OCI-M2 (cell line): ENCODE data around the gene ART5.

Source experiments
- DNase-seq: peaks from one replicate; lab custom pipeline; 2025; ENCODE audit not compliant: unreplicated experiment; lab: John Stamatoyannopoulos, UW

Gene ART5, protein sequence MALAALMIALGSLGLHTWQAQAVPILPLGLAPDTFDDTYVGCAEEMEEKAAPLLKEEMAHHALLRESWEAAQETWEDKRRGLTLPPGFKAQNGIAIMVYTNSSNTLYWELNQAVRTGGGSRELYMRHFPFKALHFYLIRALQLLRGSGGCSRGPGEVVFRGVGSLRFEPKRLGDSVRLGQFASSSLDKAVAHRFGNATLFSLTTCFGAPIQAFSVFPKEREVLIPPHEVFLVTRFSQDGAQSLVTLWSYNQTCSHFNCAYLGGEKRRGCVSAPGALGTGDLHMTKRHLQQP

DNA sequence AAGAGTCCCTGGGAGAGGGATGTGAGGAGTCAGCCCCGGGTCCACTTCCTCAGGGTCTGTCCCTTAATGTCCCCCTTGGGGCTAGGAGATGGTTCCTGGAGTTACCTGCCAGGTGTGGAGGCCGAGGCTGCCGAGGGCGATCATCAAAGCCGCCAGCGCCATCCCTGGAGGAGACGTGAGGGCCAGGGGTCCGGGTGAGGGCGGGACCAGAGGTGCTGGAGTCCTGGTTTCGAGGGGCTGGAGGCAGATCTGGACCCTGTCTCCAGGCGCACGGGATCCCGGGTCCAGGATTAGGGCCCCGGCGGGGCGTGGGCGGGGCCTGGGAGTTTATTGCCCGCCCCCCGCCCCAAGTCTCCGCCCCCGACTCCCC lies at the start of gene ART5:
Gene ART5, minus strand, starts transcription at position 292 of the 370 bp plus-strand sequence. Its CDS starts 130 bp downstream, at position 162.
- DNase-seq, result no peak

DNA sequence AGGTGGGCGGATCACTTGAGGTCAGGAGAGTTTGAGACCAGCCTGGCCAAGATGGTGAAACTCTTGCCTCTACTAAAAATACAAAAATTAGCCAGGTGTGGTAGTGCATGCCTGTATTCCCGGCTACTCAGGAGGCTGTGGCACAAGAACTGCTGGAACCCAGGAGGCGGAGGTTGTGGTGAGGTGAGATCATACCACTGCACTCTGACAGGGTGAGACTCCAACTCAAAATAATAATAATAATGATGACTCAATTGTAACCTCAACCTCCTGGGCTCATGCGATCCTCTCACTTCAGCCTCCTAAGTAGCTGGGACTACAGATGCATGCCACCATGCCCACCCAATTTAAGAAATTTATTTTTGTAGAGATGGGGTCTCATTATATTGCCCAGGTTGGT lies 45.0 kb upstream of the ART5 start:
- no peak for DNase-seq

DNA sequence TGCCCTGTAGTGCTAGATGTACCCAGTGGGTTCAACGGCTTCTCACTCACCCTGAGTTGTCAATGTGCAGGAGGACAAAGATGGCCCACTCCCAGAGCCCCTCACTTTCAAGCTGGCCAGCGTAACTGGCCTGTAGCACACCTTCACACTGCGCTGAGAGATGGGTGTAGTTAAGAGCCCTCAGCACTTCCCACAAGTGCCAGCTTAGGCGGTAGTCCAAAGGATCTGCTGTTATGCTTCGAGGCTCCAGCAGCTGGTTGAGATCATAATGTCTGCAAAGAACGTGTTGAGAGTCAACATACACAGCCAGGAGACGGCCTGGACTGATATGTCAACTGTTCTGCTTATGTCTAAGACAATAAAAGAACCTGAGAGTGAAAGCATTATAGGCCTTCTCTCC lies 44.1 kb upstream of the ART5 start:
- DNase-seq, result no peak

DNA sequence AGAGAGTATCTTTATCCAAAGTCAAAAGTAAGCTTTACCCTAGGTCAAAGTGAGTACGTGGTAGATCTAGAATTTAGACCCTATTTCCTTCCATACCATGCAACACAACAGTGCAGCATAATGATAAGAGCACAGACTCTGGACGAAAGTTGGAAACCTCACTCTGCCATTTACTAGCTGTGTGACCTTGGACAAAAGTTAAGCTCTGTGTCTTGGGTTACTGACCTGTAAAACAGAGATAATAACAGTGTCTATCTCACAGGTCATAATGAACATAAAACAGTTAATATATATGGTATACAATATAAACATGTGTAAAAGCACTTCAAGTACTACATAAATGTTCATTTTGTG lies 43.0 kb upstream of the ART5 start:
- DNase-seq, result no peak

DNA sequence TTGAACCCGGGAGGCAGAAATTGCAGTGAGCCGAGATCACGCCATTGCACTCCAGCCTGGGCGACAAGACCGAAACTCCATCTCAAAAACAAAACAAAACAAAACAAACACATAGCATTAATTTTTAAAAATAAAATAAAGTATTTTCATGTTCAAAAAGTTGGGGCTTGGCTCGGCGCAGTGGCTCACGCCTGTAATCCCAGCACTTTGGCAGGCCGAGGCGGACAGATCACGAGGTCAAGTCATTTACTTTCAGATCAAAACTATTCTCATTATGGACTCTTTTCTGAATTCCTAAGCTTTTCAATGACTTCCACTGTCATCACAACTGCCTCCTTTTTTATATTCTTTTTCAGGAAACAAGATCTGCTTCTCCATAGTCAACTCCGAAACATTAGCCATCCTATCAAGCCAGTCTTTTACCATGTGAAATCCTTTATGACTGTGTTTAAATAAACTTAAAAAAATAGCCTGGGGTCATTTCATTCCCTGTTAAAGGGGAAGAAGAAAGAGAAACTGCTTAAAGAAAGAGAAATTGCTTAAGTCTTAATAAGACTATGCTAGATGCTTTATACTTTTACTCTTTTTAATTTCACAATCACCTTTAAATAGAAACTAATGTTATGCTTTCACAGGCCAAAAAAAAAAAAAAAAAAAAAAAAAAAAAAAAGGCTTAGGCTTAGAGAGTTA lies 42.5 kb upstream of the ART5 start:
- no peak for DNase-seq

DNA sequence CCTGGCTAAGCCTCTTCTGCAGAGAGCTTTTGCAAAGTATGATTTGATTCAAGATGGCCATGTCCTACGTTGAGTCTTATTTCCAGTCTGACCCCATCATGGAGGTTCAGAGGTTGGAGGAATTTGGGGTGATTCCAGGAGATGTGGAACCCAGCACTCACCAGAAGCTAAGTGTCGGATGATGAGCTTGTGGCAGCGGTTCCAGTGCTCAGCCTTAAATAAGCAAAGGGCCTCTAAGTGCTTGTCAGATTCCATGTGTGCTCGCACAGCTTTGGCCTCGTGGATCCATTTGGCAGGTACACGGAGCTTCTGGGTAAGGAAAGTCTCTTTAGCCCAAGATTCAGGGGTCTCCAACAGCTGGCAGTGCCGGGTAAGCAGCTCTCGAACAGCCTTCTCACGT lies 41.2 kb upstream of the ART5 start:
- no peak for DNase-seq

DNA sequence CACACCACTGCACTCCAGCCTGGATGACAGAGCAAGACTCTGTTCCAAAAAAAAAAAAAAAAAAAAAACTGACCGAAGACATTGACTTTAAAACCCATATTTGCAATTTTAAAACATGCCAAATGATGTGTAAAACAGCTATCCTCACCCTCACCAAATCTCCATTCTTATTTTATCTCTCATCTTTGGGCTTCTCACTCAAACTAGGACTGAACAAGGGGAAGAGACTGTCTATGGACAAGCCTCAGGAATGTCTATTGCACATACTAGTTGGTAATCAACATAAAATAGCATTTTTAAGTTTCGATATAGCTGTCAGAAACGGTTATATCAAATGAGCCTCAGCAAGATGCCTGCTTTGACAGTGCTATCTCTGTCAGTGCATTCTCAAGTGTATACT lies 37.3 kb upstream of the ART5 start:
- DNase-seq, result no peak

DNA sequence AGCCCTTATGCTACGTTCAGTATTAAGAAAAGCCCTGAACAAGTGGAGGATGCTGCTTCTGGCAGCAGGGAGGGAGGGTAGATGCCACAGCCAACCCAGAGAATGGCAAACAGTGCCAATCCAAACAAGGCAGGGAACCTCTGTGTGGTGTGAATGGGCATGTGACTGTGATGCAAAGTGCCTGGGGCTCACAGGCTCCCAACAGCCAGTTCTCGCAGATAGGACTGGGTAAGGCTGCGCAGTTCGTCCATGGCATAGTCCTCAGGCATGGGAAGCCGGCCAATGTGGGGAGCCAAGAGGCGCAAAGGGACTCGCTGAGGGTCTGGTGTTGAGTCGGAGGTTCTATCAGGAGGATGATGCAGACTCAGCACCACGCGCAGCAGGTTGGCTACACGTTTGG lies 34.2 kb upstream of the ART5 start:
- DNase-seq, result no peak

DNA sequence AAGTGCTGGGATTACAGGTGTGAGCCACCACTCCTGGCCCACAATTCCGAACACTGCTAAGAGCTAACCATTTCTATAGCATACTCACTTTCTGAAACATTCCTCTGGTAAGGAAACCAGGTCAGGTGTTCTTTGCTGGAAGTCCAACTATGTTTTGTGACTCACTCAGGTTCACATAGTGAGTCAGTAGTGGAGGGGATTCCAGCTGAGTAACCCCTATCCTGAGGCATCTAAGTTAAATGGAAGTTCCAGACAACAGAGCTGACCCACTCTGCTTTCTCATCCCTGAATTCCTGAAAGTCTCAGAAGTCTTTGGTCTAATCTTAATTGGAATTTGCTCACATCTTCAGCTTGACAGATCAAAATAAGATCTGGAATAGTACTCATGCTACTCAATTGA lies 32.4 kb upstream of the ART5 start:
- DNase-seq, result no peak

DNA sequence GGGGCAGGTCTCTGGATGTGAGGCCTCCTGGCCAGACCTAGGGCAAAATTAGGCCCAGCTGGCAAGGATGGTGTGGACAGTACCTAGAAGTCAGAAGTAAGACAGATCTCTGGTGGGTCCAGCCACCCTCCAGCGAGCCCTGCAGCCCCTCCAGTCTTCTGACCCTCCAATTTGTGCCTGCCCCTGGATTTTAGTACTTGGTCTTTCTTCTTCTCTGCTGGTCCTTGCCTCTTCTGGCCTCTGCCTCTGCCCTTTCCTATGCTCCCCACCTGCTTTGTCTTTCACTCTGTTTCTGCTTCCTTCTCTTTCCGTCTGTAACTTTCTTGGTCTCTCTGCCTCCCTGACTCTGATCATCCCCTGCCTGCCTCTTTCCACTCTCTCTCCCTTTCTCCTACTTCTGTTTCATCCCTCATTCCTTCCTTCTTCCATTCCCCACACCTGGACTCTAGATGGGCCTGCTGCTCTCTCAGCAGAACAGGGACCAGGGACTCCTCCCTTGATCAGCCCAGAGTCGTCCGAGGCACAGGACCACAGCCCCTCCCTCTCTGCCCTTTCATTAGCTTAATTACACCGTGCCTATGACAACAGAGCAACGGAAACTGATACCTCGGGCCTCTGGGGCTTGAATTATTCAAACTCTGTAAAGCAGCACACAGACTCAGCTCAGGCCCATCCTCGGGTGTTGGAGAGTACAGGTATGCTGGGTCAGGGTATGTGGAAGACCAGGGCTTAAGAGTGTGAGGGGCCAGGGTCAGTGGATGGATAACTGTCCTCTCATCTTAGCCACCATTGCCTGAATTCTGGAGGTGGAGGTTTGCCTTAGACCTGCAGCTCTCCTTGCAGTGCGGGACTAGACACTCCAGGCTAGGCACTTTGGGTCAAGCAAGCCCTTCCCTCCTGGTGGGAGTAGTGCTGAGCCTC lies 29.8 kb upstream of the ART5 start, which contains the start of gene CHRNA10:
Gene CHRNA10, minus strand, starts transcription at position 51 of the 921 bp plus-strand sequence. CDS start 72 bp downstream, outside the sequence.
- DNase-seq, result no peak

DNA sequence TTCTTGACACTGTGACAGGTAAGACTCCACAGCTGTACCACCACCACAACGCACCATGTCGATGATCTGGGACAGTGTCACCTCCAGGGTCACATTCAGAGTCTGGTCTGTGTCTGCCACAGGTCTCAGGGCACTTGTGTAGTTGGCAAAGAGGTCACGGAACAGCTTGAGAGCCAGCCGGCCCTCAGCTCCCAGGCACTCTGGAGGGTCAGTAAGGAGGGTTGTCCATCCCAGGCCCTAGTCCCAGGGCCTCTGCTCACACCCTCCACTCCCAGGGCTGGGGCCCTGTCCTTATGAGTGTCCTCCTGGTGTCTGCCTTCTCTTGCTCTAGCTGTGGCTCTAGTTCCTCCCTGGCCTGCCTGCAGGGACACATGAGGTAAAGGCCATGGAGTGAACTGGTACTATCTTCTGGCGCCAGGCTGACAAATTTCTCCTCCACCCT lies 28.0 kb upstream of the ART5 start:
- no peak for DNase-seq

DNA sequence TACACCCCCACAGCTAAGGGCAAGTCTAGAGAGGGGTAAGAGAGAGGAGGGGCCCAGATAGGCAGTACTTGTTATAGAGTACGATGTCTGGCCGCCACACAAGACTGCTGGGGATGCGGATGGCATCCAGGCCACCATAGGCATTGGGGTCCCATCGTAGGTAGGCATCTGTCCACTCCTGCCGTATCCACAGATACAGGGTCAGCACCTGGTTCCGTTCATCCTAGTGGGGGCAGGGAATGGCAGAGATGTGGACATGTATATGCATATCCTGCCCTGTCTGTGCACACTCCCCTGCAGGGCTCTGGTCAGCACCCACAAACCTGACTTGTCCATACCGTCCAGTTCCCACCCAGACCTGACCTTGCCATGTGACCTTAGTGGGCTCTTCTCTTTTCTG lies 27.3 kb upstream of the ART5 start:
- no peak for DNase-seq

DNA sequence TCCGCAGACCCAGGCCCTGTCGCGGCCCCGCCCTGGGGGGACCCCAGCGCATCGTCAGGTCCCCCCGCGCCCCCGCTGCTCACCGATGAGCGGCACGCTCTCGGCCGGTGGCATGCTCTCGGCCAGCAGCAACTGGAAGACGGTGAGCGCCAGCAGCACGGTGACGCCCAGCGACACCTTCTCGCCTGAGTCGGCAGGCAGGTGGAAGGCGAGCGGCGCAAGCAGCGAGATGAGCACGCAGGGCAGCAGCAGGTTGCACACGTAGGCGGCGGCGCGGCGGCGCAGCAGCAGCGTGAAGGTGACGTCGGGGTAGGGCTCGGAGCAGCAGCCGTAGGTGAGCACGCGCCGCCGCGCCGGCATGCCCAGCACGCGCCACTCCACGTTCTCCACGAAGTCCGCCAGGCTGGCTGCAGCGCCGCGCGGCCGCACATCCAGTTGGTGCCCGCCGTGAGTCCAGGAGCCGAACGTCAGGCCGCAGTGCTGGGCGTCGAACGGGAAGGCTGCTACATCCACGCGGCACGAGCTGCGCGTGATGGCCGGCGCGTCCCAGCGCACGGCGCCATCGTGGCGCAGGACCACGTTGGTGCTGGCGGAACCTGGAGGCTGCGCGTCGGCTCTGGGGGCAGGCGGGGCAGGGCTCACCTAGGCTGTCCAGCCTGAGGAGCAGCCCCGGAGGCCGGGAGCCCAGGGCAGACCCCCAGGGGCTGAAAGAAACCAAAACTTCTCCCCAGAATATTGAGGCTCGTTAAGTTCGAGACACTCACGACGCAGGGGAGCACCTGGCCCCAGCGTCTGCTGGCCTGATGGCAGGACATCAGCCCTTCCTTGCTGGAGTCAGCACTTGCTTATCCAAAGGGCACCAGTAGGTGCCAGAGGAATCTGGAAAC lies 25.6 kb upstream of the ART5 start:
- DNase-seq, result no peak

DNA sequence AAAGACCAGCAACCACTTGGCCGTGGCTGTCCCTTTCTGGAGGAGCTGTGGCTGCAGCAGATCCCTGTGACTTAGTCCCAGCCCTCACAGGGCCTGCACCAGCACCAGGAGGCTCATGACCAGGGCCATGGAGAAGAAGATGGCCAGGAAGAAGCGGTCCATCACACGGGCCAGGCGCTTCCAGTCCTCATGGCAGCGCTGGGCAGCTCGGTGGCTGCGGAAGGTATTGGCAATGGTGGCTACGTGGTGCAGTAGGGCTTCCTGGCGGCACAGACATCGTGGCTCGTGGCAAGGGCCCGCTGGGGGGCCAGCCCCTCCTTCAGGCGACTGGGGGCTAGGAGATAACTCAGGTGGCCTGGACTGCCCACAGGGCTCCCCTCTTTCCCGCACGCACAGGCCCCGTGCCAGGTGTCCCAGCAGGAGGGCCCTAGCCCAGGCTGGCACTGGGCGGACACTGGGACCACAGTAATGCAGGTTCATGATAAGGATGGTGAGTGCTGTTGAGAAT lies 24.3 kb upstream of the ART5 start:
- DNase-seq, result no peak

DNA sequence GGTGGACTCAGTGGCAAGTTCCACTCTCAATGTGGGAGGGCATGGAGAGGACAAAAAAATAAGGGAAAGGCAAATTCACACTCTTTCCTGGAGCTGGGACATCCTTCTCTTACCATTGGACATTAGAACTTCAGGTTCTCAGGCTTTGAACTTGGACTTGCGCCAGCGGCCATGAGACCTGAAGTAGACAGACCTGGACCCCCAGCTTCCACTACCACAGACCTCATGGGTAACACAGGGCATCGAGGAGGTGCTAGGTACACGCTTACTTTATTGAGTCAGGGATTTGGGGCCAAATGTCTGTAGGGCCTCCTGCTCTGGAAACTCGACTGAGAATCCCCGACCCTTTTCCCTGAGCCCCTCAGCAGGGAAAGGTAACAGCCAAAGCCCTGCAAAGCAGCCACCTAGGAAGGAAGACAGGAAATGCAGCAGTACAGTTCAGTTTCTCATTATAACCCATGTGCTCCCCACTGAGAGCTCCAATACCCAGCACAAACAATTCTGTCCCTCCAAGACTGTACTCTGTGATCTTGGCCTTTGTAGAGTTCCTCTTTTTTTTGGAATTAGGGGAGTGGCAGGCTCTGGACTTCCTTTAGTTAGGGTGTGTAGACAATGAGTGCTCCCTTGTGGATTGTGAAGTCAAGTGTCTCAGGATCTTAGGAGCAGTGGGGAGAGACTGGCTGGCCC lies 23.7 kb upstream of the ART5 start:
- no peak for DNase-seq

DNA sequence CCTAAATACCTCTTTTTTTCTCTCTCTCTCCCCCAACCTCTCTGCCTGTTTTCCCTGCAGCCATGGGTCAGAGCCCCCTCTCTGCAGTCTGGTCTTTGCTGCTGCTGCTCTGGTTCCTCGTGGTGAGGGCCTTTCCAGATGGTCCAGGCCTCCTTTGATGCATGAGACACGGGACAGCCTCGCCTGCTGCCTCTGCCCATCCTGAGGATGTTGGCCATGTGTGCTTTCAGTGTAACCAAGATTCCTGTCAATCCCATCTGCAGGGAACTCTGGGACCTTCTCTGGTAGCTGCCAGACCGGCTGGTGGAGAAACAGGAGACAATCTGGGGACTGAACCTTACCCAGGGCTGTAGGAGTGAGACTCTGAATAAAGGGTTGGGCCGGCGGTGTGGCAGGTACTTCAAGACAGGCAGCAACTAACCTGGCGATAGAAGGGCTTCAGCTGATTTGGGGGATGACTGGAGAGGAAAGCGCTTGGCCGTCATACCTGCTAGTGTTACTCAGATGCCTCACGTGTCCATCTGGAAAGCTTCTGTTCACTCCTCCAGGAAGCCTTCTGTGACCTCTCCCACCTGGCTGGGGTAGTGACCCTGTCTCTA lies 22.3 kb upstream of the ART5 start:
- DNase-seq, result no peak

DNA sequence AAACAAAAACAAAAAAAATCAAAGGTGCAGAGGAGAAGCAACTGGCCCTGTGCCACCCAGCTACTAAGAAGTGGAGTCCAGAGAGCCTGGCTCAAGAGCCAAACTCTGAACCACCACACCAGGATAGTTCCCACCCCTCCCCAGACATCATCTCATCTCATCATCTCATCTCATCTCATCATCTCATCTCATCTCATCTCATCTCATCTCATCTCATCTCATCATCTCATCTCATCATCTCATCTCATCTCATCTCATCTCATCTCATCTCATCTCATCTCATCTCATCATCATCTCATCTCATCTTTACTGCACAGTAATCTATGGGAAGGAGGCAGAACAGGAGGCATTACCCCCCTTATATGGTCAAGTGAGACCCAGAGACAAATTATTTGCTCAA lies 21.1 kb upstream of the ART5 start:
- no peak for DNase-seq

DNA sequence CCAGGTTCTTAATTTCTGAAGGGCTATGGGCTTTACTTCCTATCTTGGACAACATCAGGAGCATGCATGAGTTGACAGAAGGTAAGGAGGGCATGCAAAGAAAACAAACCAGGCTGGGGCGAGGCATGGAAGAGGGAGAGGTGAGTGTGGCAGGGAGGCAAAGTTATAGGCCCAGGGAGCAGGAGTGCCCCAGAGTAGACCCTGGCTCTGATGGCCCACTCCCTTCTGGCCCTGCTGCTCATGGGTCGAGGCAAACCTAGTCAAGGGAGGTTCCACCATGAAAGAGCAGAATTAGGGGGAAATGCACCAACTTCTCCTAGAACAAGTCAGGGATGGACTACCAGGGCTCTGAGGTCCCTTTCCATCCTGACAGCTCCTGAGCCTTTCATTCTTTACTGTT lies 19.2 kb upstream of the ART5 start:
- no peak for DNase-seq
